ENCODE results near the gene RFX2.

The RFX2 gene

GRCh38 chr19:5955636-5955935, 154.7 kb downstream of the RFX2 start:
- DNase-seq (ENCODE audit: low spot score): no peak

- DNase-seq (ENCODE audit: low spot score): no peak
Observed at GRCh38 chr19:5954293-5954692, 156.0 kb downstream of the RFX2 start.

GRCh38 chr19:5953680-5954213, 156.6 kb downstream of the RFX2 start:
- no peak for DNase-seq (ENCODE audit: low spot score)

- no peak for DNase-seq (ENCODE audit: low spot score)
Observed at GRCh38 chr19:5953030-5953589, 157.2 kb downstream of the RFX2 start.

DNA sequence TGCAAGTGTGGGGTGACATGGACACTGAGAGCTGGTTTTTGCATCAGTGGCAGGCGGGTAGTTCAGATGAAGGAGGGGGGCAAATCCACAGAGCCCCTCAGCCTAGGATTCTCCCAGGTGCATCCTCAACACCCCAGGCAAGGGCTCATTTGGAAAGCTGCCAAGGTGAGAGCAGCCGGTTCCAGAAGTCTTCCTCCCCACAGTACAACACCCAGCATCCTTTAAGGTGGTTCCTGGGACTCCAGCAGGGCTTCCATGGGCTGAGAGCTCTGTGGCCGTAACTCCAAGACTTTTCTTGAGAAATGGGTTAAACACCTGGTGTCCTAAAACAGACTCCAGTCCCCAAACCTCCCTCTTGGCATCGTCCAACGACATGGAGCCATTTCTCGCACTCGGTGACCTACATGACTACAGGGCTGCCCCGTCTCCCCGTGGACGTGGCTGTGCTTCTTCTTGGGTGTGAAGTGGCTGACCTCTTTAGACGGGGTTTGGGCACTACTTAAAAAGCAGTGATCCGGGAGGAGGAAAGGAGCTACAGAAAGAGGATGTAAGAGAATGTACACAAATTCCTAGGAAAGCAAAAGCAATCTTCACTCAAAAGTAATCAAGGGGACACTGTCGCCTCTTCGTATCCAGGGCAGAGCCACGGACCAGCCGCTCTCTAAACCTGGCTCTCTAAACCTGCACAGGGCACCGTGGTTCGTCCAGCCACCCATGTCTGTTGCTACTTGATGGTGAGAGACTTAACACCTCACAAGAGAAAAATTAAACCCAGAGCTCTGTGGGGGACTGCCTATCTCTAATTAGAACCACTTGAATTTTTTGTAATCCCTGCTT, 157.9 kb downstream of the RFX2 start:
- no peak for DNase-seq (ENCODE audit: low spot score)

GRCh38 chr19:5951338-5951861, 158.9 kb downstream of the RFX2 start:
- DNase-seq (ENCODE audit: low spot score): peak; percentile 71

- no peak for DNase-seq (ENCODE audit: low spot score)
Observed at GRCh38 chr19:5950741-5951140, 159.6 kb downstream of the RFX2 start.

DNA sequence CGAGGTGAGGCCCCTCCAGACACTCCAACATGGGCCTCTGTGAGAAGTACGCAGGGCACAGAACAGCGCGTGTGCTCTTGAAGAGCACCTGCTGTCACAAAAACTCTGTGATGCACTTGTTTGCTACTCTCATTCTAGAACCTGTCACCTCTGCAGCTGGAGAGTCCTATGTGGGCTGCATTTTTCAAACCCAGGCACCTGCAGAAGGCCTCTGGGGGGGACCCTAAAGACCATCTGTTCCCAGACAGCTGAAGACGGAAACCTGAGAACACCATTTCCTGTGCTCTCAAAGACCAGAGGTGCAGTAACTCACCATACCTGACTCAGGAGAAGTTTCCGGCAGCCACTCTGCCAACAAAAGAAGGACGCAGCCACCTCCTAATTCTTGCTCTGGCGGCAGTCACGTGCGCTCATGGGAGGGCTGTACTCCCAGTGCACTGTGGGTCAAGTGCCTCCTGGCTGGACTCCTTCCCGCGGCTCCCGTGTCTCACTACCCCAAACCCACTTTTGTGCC, 160.5 kb downstream of the RFX2 start:
- DNase-seq (ENCODE audit: low spot score): no peak

- DNase-seq (ENCODE audit: low spot score): no peak
Observed at GRCh38 chr19:5948752-5949564, 161.3 kb downstream of the RFX2 start.

DNA sequence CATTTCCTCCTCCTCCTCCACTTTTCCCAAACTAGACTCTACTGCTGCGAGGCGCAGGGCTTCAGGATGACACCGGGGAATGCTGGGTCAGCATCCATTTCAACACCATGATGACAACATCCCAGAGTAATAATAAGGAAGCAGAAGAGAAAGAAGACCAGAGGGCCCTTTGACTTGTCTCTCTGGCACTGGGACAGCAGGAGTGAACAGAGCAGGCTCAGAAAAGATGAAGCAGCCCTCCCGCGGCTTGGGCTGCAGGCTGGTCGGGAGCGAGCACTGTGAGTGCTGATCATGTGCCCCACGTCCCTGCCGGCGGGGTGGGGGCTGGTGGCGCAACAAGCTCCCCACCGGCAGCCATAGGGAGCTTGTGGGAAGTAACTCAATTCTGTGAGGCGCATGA, 162.9 kb downstream of the RFX2 start:
- no peak for DNase-seq (ENCODE audit: low spot score)

- DNase-seq (ENCODE audit: low spot score): no peak
Observed at GRCh38 chr19:5943623-5944022, 166.7 kb downstream of the RFX2 start.

Data from ecto neural progenitor cell (in vitro differentiated cells).